H1 (cell line): ENCODE data around the gene EFR3B.

Experiments
- ATF2 ChIP-seq: IDR thresholded peaks from 2 replicates; pipeline ENCODE4 v1.6.1; 2012; ENCODE audit warnings: low read length, inconsistent platforms
- CTBP2 ChIP-seq: IDR thresholded peaks from 2 replicates; pipeline ENCODE4 v1.7.0; 2011; ENCODE audit warnings: borderline replicate concordance, mild to moderate bottlenecking, moderate library complexity, mixed read lengths, low read length; ENCODE audit not compliant: insufficient read depth, insufficient read length
- CTCF ChIP-seq, 3 experiments: IDR thresholded peaks; 1 replicate in 2 of 3; 2 replicates in 1 of 3; pipeline versions ENCODE4 v1.5.1 to v1.6.1; 2011; ENCODE audit warnings: low read length in 3 of 3, mild to moderate bottlenecking in 3 of 3, inconsistent platforms in 2 of 3, low read depth in 1 of 3, moderate library complexity in 1 of 3; ENCODE audit not compliant: insufficient read depth in 1 of 3; ENCODE audit errors: control extremely low read depth in 1 of 3
- EZH2 ChIP-seq: fragments of 200-600 bp; sonication (generic); IDR thresholded peaks from 2 replicates; pipeline ENCODE4 v1.7.1; 2012; ENCODE audit warnings: low read depth, mild to moderate bottlenecking, moderate library complexity, low read length, inconsistent platforms; ENCODE audit not compliant: severe bottlenecking
- HDAC2 ChIP-seq, 2 experiments: fragments of 300-600 bp in 1 of 2; sonication (generic) in 1 of 2; IDR thresholded peaks; 2 replicates each; pipeline ENCODE4 v1.6.1; 2011 to 2012; ENCODE audit warnings: low read depth in 2 of 2, low read length in 2 of 2, mild to moderate bottlenecking in 2 of 2, moderate library complexity in 2 of 2, borderline replicate concordance in 1 of 2, inconsistent platforms in 1 of 2
- JUN ChIP-seq: IDR thresholded peaks from 2 replicates; pipeline ENCODE4 v1.6.1; 2011; ENCODE audit warnings: low read depth, mild to moderate bottlenecking, improper control_type of control experiment, low read length
- KDM1A ChIP-seq: fragments of 200-600, 300-600 bp; sonication (generic); IDR thresholded peaks from 2 replicates; pipeline ENCODE4 v1.7.1; 2016; ENCODE audit warnings: mild to moderate bottlenecking, low read length, borderline replicate concordance
- KDM5A ChIP-seq: fragments of 200-600 bp; IDR thresholded peaks from 2 replicates; pipeline ENCODE4 v1.7.1; 2012; ENCODE audit warnings: mild to moderate bottlenecking, low read length, inconsistent platforms, mixed read lengths
- POLR2AphosphoS5 ChIP-seq: IDR thresholded peaks from 2 replicates; pipeline ENCODE4 v1.6.1; 2011; ENCODE audit warnings: low read depth, low read length
- RFX5 ChIP-seq: IDR thresholded peaks from 2 replicates; pipeline ENCODE4 v1.6.1; 2011; ENCODE audit warnings: low read depth, low read length, improper control_type of control experiment, borderline replicate concordance
- TEAD4 ChIP-seq: IDR thresholded peaks from 2 replicates; pipeline ENCODE4 v1.6.1; 2012; ENCODE audit warnings: low read depth, low read length, inconsistent platforms, mixed read lengths
- ZNF274 ChIP-seq: IDR thresholded peaks from 2 replicates; pipeline ENCODE4 v1.7.0; 2012; ENCODE audit warnings: low read length, borderline replicate concordance; ENCODE audit errors: extremely low read depth

GRCh38 chr2:25021791-25022362 lies 20.0 kb upstream of the EFR3B start:
- no peak for TF ChIP-seq CTCF (IDR thresholded peaks at IDR 0.05; ENCODE audit: control extremely low read depth in 1 of 3, insufficient read depth in 1 of 3, low read depth in 1 of 3, low read length in 3 of 3)
- TF ChIP-seq JUN: no peak
- no peak for TF ChIP-seq RFX5
- no peak for TF ChIP-seq HDAC2 (IDR thresholded peaks at IDR 0.05; ENCODE audit: borderline replicate concordance in 1 of 2, low read depth in 2 of 2, low read length in 2 of 2)
- TF ChIP-seq KDM1A: no peak
- no peak for TF ChIP-seq KDM5A
- no peak for TF ChIP-seq ATF2
- TF ChIP-seq CTBP2: no peak
- no peak for TF ChIP-seq POLR2AphosphoS5
- no peak for TF ChIP-seq TEAD4
- no peak for TF ChIP-seq ZNF274
- no peak for TF ChIP-seq EZH2
